Spleen (tissue), 11 donors: ENCODE measurements around the gene CCDC81. TPM values are rescaled to one million over a fixed set of nuclear protein-coding genes. Genes with fewer than 3 reads are reported as not detected.

ENCODE experiments used
- DNase-seq: peaks from one replicate; pipeline ENCODE4 v3.0.0-alpha.2; 2020
- H3K27ac ChIP-seq, 8 donors: fragments of 200-600 bp; sonication (generic) in 7 of 8; 1 replicate in 4 of 8; 2 replicates in 4 of 8; pipeline versions ENCODE4 v1.5.0 to v1.8.0; 2016 to 2021; ENCODE audit warnings: inconsistent platforms in 4 of 8, mild to moderate bottlenecking in 4 of 8, moderate library complexity in 1 of 8
- H3K27me3 ChIP-seq, 7 donors: fragments of 200-600 bp; sonication (generic) in 6 of 7; replicated peaks in 1 of 7; 1 replicate in 4 of 7; 2 replicates in 3 of 7; pipeline versions ENCODE4 v1.5.0 to v1.8.0; 2016 to 2021; ENCODE audit warnings: inconsistent platforms in 3 of 7, mild to moderate bottlenecking in 1 of 7
- H3K36me3 ChIP-seq, 6 donors: fragments of 200-600 bp; sonication (generic) in 5 of 6; 1 replicate in 4 of 6; 2 replicates in 2 of 6; pipeline versions ENCODE4 v1.5.0 to v1.8.0; 2016 to 2021; ENCODE audit warnings: inconsistent platforms in 2 of 6
- H3K4me1 ChIP-seq, 6 donors: fragments of 200-600 bp; sonication (generic) in 5 of 6; 1 replicate in 3 of 6; 2 replicates in 3 of 6; pipeline versions ENCODE4 v1.5.0 to v1.8.0; 2016 to 2021; ENCODE audit warnings: inconsistent platforms in 3 of 6
- H3K4me3 ChIP-seq, 8 donors: fragments of 200-600 bp; sonication (generic) in 7 of 8; 1 replicate in 4 of 8; 2 replicates in 4 of 8; pipeline versions ENCODE4 v1.5.0 to v1.8.0; 2016 to 2021; ENCODE audit warnings: inconsistent platforms in 4 of 8, mild to moderate bottlenecking in 4 of 8, moderate library complexity in 2 of 8
- H3K9me3 ChIP-seq, 8 donors: fragments of 200-600 bp; sonication (generic) in 7 of 8; 1 replicate in 4 of 8; 2 replicates in 4 of 8; pipeline versions ENCODE4 v1.5.0 to v1.8.0; 2016 to 2021; ENCODE audit warnings: inconsistent platforms in 4 of 8
- POLR2A ChIP-seq, 3 donors: fragments of 450-650 bp; IDR thresholded peaks; one replicate each; pipeline ENCODE4 v1.5.1; 2017; ENCODE audit warnings: antibody characterized with exemption in 3 of 3, mild to moderate bottlenecking in 1 of 3
- POLR2AphosphoS5 ChIP-seq, 3 donors: sonication (generic); formaldehyde crosslinking; IDR thresholded peaks; one replicate each; pipeline ENCODE4 v1.5.1; 2017; ENCODE audit warnings: antibody characterized with exemption in 3 of 3
- WGBS, 5 donors: extraction: QIAGEN DNeasy Blood & Tissue Kit in 3 of 5; methylation state at CpG; one replicate each; pipeline versions ENCODE4 v1.1.5 to v1.1.7; 2013 to 2018; 5-methylcytosine and 5-hydroxymethylcytosine counted together
- intact Hi-C: fragments of 100-400 bp; cut with DNase I; formaldehyde crosslinking; loops from one replicate; pipeline ENCODE4 v1.15.0; 2023; ENCODE audit warnings: low total_unique reads
- polyA plus RNA-seq, 3 donors: library from polyadenylated mRNA; stranded (reverse); fragments of 200-250 nt; gene quantifications; one replicate each; pipeline ENCODE4 v1.2.1, GENCODE V29; 2013
- total RNA-seq, 7 donors: library from RNA; depleted of rRNA in 3 of 7; stranded (reverse); fragments of >200 nt in 3 of 7; fragmentation: NEBNext Ultra II Directional in 4 of 7; extraction: Animal tissue kit (Norgen Biotek cat#: 25700) in 4 of 7; gene quantifications; one replicate each; pipeline versions ENCODE4 v1.1.0 to v1.2.1, GENCODE V29; 2016 to 2021
- TF ChIP-seq, protein P1 (sequence below), 11 experiments: fragments of 200-600 bp in 7 of 11; fragments of 450-650 bp in 4 of 11; sonication (generic) in 4 of 11; IDR thresholded peaks in 8 of 11; conservative IDR thresholded peaks in 3 of 11; 1 replicate in 7 of 11; 2 replicates in 4 of 11; pipeline versions ENCODE4 v1.4.0 to v1.8.0; 2016 to 2021; ENCODE audit warnings: antibody characterized with exemption in 11 of 11, inconsistent platforms in 4 of 11, mild to moderate bottlenecking in 1 of 11
- donor health status: healthy with polysubstance abuse.
- donor health status: DM: no; HTN: no; CAD: no; lungs with moderate emphysema.
- donor health status: DM: no; HTN: no; CAD: no.
- donor health status: Bipolar disorder and iron deficiency.
- donor health status: healthy.
- donor health status: DM: no; HTN: no; CAD: no.
- donor health status: DM: yes; HTN: yes; CAD: no.

CCDC81 gene
- total and polyA plus RNA-seq, 10 donors: 0.46 to 3.2 (median 0.83) TPM; not detected in 1

DNA sequence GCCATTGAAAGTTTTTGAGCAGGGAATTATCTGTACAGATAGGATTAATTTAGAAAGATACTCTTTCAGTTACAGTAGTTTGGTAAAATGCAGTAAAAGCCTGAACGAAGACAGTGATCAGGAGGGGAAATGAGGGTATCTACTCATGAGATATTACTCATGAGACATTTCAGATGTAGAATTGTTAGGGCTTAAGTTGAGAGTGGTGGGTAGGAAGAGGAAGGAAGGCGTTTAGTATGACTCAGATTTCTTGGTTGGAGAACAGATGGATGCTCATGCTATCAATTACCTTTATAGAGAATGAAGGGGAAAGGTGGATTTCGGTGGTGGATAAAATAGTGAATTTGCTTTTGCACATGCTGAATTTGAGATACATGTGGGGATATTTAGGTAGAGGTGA, 15.8 kb downstream of the CCDC81 start:
- Histone ChIP-seq H3K9me3 (no peaks in the 10 kb centered on the region), H3K4me1 (peaks cover 0 to 4% (median 0%) of the 10 kb centered on the region in 6 donors), H3K27ac (no peak overlapping the region), H3K27me3 (no peaks in the 10 kb centered on the region), H3K36me3 (no peaks in the 10 kb centered on the region), H3K4me3 (no peak overlapping the region)
- TF ChIP-seq POLR2A (IDR thresholded peaks at IDR 0.05): no peak
- no peak for TF ChIP-seq POLR2AphosphoS5 (IDR thresholded peaks at IDR 0.05)
- TF ChIP-seq, protein P1, sequence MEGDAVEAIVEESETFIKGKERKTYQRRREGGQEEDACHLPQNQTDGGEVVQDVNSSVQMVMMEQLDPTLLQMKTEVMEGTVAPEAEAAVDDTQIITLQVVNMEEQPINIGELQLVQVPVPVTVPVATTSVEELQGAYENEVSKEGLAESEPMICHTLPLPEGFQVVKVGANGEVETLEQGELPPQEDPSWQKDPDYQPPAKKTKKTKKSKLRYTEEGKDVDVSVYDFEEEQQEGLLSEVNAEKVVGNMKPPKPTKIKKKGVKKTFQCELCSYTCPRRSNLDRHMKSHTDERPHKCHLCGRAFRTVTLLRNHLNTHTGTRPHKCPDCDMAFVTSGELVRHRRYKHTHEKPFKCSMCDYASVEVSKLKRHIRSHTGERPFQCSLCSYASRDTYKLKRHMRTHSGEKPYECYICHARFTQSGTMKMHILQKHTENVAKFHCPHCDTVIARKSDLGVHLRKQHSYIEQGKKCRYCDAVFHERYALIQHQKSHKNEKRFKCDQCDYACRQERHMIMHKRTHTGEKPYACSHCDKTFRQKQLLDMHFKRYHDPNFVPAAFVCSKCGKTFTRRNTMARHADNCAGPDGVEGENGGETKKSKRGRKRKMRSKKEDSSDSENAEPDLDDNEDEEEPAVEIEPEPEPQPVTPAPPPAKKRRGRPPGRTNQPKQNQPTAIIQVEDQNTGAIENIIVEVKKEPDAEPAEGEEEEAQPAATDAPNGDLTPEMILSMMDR (IDR thresholded peaks at IDR 0.05 in 8 of 11, conservative IDR thresholded peaks at IDR 0.05 in 3 of 11): no peak
- DNase-seq: no peak
- 74 to 89% (median 87%) methylated on average over 3 of the region's 3 CpGs for WGBS, 5 donors
- intact Hi-C loops: no loop called here

DNA sequence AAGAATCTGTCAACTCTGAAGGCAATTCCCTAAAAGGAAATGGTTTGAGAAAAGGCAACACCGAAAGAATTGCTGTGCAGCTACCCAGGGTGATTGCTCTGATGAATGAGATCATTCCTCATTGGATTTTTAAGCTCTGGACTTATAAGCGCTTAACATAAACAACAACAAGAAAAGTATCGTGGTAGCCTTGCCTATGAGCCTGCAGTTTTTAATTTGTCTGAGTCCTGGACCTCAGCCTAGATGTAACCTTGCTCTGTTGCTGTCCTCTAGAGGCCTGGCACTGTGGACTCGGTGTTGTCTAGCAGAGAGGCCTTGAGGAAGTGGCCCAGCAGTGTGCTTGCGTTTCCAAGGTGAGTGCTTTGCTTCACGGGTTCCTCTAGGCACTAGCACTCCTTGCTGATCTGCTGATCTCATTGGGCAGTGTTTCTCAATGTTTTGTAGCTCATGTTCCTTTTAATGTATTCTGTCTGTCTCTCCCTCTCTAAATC, 20.4 kb downstream of the CCDC81 start:
- no peak for TF ChIP-seq POLR2AphosphoS5 (IDR thresholded peaks at IDR 0.05)
- TF ChIP-seq POLR2A (IDR thresholded peaks at IDR 0.05): no peak
- TF ChIP-seq, protein P1 (IDR thresholded peaks at IDR 0.05 in 8 of 11, conservative IDR thresholded peaks at IDR 0.05 in 3 of 11): no peak
- H3K27me3 ChIP-seq: no peaks in the 10 kb centered on the region
- WGBS, 5 donors: 46 to 64% (median 56%) methylated on average over 6 of the region's 6 CpGs
- H3K36me3 ChIP-seq: no peaks in the 10 kb centered on the region
- H3K9me3 ChIP-seq: no peaks in the 10 kb centered on the region
- no peak overlapping the region for H3K4me3 ChIP-seq
- intact Hi-C loops: no loop called here
- no peak for DNase-seq
- no peak overlapping the region for H3K27ac ChIP-seq
- H3K4me1 ChIP-seq: peaks cover 0 to 4% (median 0%) of the 10 kb centered on the region in 6 donors

- Histone ChIP-seq H3K36me3 (no peaks in the 10 kb centered on the region), H3K27me3 (no peaks in the 10 kb centered on the region), H3K9me3 (no peaks in the 10 kb centered on the region), H3K27ac (no peak overlapping the region), H3K4me1 (peaks cover 0 to 4% (median 0%) of the 10 kb centered on the region in 6 donors), H3K4me3 (no peak overlapping the region)
- TF ChIP-seq POLR2AphosphoS5 (IDR thresholded peaks at IDR 0.05) (no peak), POLR2A (IDR thresholded peaks at IDR 0.05) (no peak)
- TF ChIP-seq, protein P1 (IDR thresholded peaks at IDR 0.05 in 8 of 11, conservative IDR thresholded peaks at IDR 0.05 in 3 of 11): no peak
- no peak for DNase-seq
- intact Hi-C loops: no loop called here
- 92 to 100% (median 98%) methylated on average over 2 of the region's 2 CpGs for WGBS, 5 donors
Measured at GRCh38 chr11:86396396-86396795, 21.7 kb downstream of the CCDC81 start.

GRCh38 chr11:86397351-86397750, 22.7 kb downstream of the CCDC81 start:
- Histone ChIP-seq H3K27ac (no peak overlapping the region), H3K9me3 (no peaks in the 10 kb centered on the region), H3K36me3 (no peaks in the 10 kb centered on the region), H3K4me3 (no peak overlapping the region), H3K4me1 (peaks cover 0 to 4% (median 0%) of the 10 kb centered on the region in 6 donors), H3K27me3 (no peaks in the 10 kb centered on the region)
- intact Hi-C loops: no loop called here
- no peak for DNase-seq
- TF ChIP-seq, protein P1 (IDR thresholded peaks at IDR 0.05 in 8 of 11, conservative IDR thresholded peaks at IDR 0.05 in 3 of 11): no peak
- TF ChIP-seq POLR2A (IDR thresholded peaks at IDR 0.05) (no peak), POLR2AphosphoS5 (IDR thresholded peaks at IDR 0.05) (no peak)
